GM12878 (cell line): ENCODE measurements around the gene MAP4K5. TPM values are rescaled to one million over a fixed set of nuclear protein-coding genes. Genes with fewer than 3 reads are reported as not detected.

Source experiments
- ATAC-seq: fragments of 200-7000 bp; cut with Tn5 transposase; 3 replicates; pipeline ENCODE4 v1.9.1; 2020; ENCODE audit warnings: mild to moderate bottlenecking, moderate library complexity
- BruUV-seq: library from RNA; stranded (reverse); fragments of 400-500 nt; replicated peaks from 2 replicates; lab custom pipeline; 2021; lab: Mats Ljungman, UMichigan
- CTCF ChIA-PET: fragments of 300-600 bp; sonication (Branson Sonifier 250); formaldehyde crosslinking; extraction: SDS; loops from one replicate; lab custom pipeline; 2021; ENCODE audit warnings: inconsistent platforms; lab: Yijun Ruan, JAX
- POLR2A ChIA-PET: fragments of 350-600 bp; formaldehyde crosslinking; extraction: SDS; loops from one replicate; lab custom pipeline; 2021; ENCODE audit warnings: inconsistent platforms; lab: Charles Lee
- RAD21 ChIA-PET: fragments of 300-600 bp; sonication (Branson Sonifier 250); formaldehyde crosslinking; loops from one replicate; lab custom pipeline; 2023; ENCODE audit warnings: antibody characterized with exemption; ENCODE audit not compliant: unreplicated experiment; lab: Charles Lee
- SMC1A ChIA-PET: fragments of 300-600 bp; sonication (Branson Sonifier 250); formaldehyde crosslinking; loops from one replicate; lab custom pipeline; 2023; ENCODE audit not compliant: unreplicated experiment, uncharacterized antibody; lab: Charles Lee
- DNase-seq: peaks from one replicate; pipeline ENCODE4 v3.0.0-alpha.2; 2011; ENCODE audit warnings: low read depth, low spot score
- FAIRE-seq: peaks from 3 replicates; lab custom pipeline; 2011; peaks lifted over from hg19 to GRCh38; lab: Jason Lieb, UNC
- H2AFZ ChIP-seq: 2 replicates; pipeline ENCODE4 v1.6.0; 2011; ENCODE audit warnings: low read depth, low read length, control low read depth; ENCODE audit not compliant: control insufficient read depth
- H3K27ac ChIP-seq: 2 replicates; pipeline ENCODE4 v1.5.1; 2011; ENCODE audit warnings: control low read depth; ENCODE audit not compliant: control insufficient read depth, insufficient read depth
- H3K27me3 ChIP-seq, 2 experiments: replicated peaks in 1 of 2; 2 replicates each; pipeline versions ENCODE4 v1.6.0 to v1.6.1; 2011; ENCODE audit warnings: low read length in 1 of 2; ENCODE audit not compliant: control insufficient read depth in 2 of 2, insufficient read depth in 2 of 2
- H3K36me3 ChIP-seq, 2 experiments: 2 replicates each; pipeline ENCODE4 v1.5.1; 2011; ENCODE audit warnings: low read length in 1 of 2; ENCODE audit not compliant: control insufficient read depth in 2 of 2, insufficient read depth in 2 of 2
- H3K4me1 ChIP-seq: 2 replicates; pipeline ENCODE4 v1.6.1; 2011; ENCODE audit warnings: mild to moderate bottlenecking, low read length, moderate library complexity, mixed read lengths; ENCODE audit not compliant: control insufficient read depth, insufficient read depth
- H3K4me2 ChIP-seq: 2 replicates; pipeline ENCODE4 v1.6.0; 2011; ENCODE audit warnings: control low read depth; ENCODE audit not compliant: control insufficient read depth, insufficient read depth
- H3K4me3 ChIP-seq: fragments of 200-600 bp; sonication (generic); 2 replicates; pipeline ENCODE4 v1.5.1; 2016
- H3K79me2 ChIP-seq: 2 replicates; pipeline ENCODE4 v1.6.0; 2011; ENCODE audit warnings: low read length; ENCODE audit not compliant: control insufficient read depth, insufficient read depth
- H3K9ac ChIP-seq: 2 replicates; pipeline ENCODE4 v1.8.0; 2011; ENCODE audit warnings: low read length, control low read depth, mixed read lengths; ENCODE audit not compliant: control insufficient read depth, insufficient read depth
- H3K9me3 ChIP-seq: replicated peaks from 3 replicates; pipeline ENCODE4 v1.5.1; 2011; ENCODE audit warnings: mild to moderate bottlenecking, low read length; ENCODE audit not compliant: control insufficient read depth, insufficient read depth
- H4K20me1 ChIP-seq: 2 replicates; pipeline ENCODE4 v1.6.0; 2011; ENCODE audit not compliant: control insufficient read depth, insufficient read depth
- BCL11A ChIP-seq: IDR thresholded peaks from 2 replicates; pipeline ENCODE4 v1.6.1; 2011; ENCODE audit warnings: low read depth, low read length
- JUNB ChIP-seq: IDR thresholded peaks from 2 replicates; pipeline ENCODE4 v1.6.1; 2016; ENCODE audit warnings: antibody characterized with exemption, mild to moderate bottlenecking
- NFXL1 ChIP-seq: fragments of 450-650 bp; IDR thresholded peaks from 2 replicates; pipeline ENCODE4 v1.6.1; 2017; ENCODE audit warnings: antibody characterized with exemption, mild to moderate bottlenecking, borderline replicate concordance
- SREBF1 ChIP-seq: IDR thresholded peaks from 2 replicates; pipeline ENCODE4 v1.6.1; 2012; ENCODE audit warnings: mild to moderate bottlenecking, low read length
- WGBS: methylation state at CpG from one replicate; pipeline ENCODE4 v1.1.6; 2016; ENCODE audit warnings: low lambda C conversion rate; ENCODE audit not compliant: insufficient replicate concordance, insufficient coverage; ENCODE audit errors: missing lambda C conversion rate; 5-methylcytosine and 5-hydroxymethylcytosine counted together
- in situ Hi-C: fragments of 300-500 bp; cut with MboI; formaldehyde crosslinking; loops from 9 replicates; pipeline ENCODE4 v1.14.3; 2018; ENCODE audit warnings: mixed read lengths
- intact Hi-C: fragments of 100-400 bp; cut with micrococcal nuclease; formaldehyde crosslinking; loops from one replicate; pipeline ENCODE4 v1.14.2; 2022; ENCODE audit not compliant: unreplicated experiment
- polyA plus RNA-seq, 11 experiments: library from polyadenylated mRNA; depleted of rRNA in 4 of 11; unstranded in 6 of 11; stranded (reverse) in 5 of 11; fragments of >200 nt; fragmentation: Nextera tagmentation in 4 of 11; fragmentation: Illumina TruSeq in 1 of 11; extraction: Ambion mirVana in 4 of 11; extraction: Trizol in 1 of 11; gene quantifications; 1 replicate in 1 of 11; 2 replicates in 10 of 11; pipeline versions ENCODE4 v1.2.1 to v1.2.3, GENCODE V29; 2011 to 2016; ENCODE audit warnings: inconsistent platforms in 2 of 11, missing spikeins in 2 of 11, low read depth in 1 of 11
- total RNA-seq, 4 experiments: library from RNA; depleted of rRNA in 3 of 4; stranded (reverse); fragments of >200 nt in 3 of 4; fragmentation: Illumina TruSeq in 1 of 4; extraction: Trizol in 1 of 4; gene quantifications; 2 replicates each; pipeline versions ENCODE4 v1.2.1 to v1.2.3, GENCODE V29; 2013 to 2021
- TF ChIP-seq, protein P1 (sequence below): fragments of 450-650 bp; IDR thresholded peaks from 2 replicates; pipeline ENCODE4 v1.6.1; 2014; ENCODE audit warnings: mild to moderate bottlenecking
- TF ChIP-seq, protein P2 (sequence below): IDR thresholded peaks from 2 replicates; pipeline ENCODE4 v1.6.1; 2011; ENCODE audit warnings: borderline replicate concordance, low read depth, mild to moderate bottlenecking, moderate library complexity, mixed read lengths, low read length; ENCODE audit not compliant: insufficient read depth; ENCODE audit errors: extremely low read length

Gene MAP4K5
- total and polyA plus RNA-seq, 10 of the 15 experiments (the other 5 are each of a cell fraction or from before 2014, with no cell fraction given) = 9.1 to 41.3 (median 30.1) TPM

DNA sequence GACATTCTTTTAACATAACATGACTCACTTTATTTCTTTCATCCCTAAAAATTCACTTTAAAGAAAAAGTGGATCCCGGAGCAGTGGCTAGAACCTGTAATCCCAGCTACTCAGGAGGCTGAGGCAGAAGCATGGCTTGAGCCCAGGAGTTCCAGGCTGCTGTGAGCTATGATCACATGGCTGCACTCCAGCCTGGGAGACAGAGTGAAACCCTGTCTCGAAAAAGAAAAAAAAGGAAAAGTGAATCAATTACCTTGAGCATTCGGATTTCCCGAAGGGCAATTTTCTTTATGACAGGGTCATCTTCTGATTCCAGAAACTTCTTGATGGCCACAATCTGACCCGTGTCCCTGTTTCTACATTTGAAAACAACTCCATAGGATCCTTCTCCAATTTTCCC, 136.9 kb downstream of the MAP4K5 start:
- SMC1A ChIA-PET = interaction anchor here (4.0 kb wide), 1 partner anchor 31 kb away, joined by 17 read pairs; no protein-coding TSS in a partner anchor
- TSS peak; percentile 33 for BruUV-seq
- no peaks in the 10 kb centered on the region for H3K9me3 ChIP-seq
- H3K4me1 ChIP-seq = peaks cover 7% of the 10 kb centered on the region
- H3K36me3 ChIP-seq = no peaks in the 10 kb centered on the region
- intact Hi-C loops = no loop called here
- FAIRE-seq (no peak), DNase-seq (no peak), ATAC-seq (no peak)
- peak overlapping the region; percentile 95 for H3K4me2 ChIP-seq
- TF ChIP-seq JUNB (no peak), SREBF1 (no peak), NFXL1 (no peak), BCL11A (no peak)
- TF ChIP-seq, protein P1, sequence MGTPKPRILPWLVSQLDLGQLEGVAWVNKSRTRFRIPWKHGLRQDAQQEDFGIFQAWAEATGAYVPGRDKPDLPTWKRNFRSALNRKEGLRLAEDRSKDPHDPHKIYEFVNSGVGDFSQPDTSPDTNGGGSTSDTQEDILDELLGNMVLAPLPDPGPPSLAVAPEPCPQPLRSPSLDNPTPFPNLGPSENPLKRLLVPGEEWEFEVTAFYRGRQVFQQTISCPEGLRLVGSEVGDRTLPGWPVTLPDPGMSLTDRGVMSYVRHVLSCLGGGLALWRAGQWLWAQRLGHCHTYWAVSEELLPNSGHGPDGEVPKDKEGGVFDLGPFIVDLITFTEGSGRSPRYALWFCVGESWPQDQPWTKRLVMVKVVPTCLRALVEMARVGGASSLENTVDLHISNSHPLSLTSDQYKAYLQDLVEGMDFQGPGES = no peak
- TF ChIP-seq, protein P2, sequence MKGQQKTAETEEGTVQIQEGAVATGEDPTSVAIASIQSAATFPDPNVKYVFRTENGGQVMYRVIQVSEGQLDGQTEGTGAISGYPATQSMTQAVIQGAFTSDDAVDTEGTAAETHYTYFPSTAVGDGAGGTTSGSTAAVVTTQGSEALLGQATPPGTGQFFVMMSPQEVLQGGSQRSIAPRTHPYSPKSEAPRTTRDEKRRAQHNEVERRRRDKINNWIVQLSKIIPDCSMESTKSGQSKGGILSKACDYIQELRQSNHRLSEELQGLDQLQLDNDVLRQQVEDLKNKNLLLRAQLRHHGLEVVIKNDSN = no peak
- H3K9ac ChIP-seq = no peak overlapping the region
- WGBS = 92% methylated on average over 5 of the region's 5 CpGs
- no peak overlapping the region for H2AFZ ChIP-seq
- H4K20me1 ChIP-seq = no peaks in the 10 kb centered on the region
- in situ Hi-C loops = no loop called here
- H3K27ac ChIP-seq = no peak overlapping the region
- POLR2A ChIA-PET = interaction anchor here (1.5 kb wide), 1 partner anchor 38 kb away, joined by 3 read pairs; no protein-coding TSS in a partner anchor
- no peaks in the 10 kb centered on the region for H3K79me2 ChIP-seq
- H3K4me3 ChIP-seq = no peak overlapping the region
- CTCF ChIA-PET = interaction anchor here (1.3 to 2.1 kb wide), 2 partner anchors 75 to 465 kb away, joined by 3 to 9 read pairs; no protein-coding TSS in a partner anchor
- RAD21 ChIA-PET = no interaction called here
- no peaks in the 10 kb centered on the region for H3K27me3 ChIP-seq
